ENCODE data around the gene TMEM127. TPM values are rescaled to one million over a fixed set of nuclear protein-coding genes. Genes with fewer than 3 reads are reported as not detected.

TMEM127 gene
- total RNA-seq, 1 donor from 2014 or later: 77.4 TPM

DNA sequence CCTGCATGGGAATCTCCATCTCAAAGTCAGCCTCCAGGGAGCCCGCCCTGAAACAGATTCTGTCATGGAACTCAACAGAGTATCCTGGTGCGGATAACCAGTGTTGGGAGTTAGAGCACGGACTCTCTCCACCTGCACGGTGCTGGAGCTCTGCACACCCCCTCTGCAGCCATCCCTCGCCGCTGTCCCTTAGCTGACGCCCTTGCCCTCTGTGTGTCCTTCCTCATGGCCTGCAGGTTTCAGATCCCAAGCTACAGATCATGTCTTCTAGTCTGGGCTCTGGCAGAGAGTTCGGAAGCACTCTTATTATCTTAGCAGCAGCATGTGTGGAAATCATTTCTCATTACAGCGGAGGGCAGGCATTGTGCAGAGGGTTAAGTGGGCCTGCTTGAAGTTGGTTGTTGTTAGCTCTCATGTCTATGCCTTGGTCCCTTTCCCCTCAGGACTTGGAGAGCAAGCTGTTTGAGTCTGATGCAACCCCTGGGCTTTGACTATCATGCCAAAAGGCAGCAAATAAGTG, 26.0 kb downstream of the TMEM127 start:
- H3K27me3 ChIP-seq (ENCODE audit: low read depth): no peaks in the 10 kb centered on the region
- peaks cover 7% of the 10 kb centered on the region for H3K36me3 ChIP-seq
- H3K4me3 ChIP-seq: no peak overlapping the region
- peaks cover 21% of the 10 kb centered on the region for H3K4me1 ChIP-seq
- no peaks in the 10 kb centered on the region for H3K9me3 ChIP-seq
- DNase-seq (no peak), ATAC-seq (no peak)
- no peak overlapping the region for H3K27ac ChIP-seq
- intact Hi-C loops (cut with DNase I): no loop called here
- TF ChIP-seq, protein P1, sequence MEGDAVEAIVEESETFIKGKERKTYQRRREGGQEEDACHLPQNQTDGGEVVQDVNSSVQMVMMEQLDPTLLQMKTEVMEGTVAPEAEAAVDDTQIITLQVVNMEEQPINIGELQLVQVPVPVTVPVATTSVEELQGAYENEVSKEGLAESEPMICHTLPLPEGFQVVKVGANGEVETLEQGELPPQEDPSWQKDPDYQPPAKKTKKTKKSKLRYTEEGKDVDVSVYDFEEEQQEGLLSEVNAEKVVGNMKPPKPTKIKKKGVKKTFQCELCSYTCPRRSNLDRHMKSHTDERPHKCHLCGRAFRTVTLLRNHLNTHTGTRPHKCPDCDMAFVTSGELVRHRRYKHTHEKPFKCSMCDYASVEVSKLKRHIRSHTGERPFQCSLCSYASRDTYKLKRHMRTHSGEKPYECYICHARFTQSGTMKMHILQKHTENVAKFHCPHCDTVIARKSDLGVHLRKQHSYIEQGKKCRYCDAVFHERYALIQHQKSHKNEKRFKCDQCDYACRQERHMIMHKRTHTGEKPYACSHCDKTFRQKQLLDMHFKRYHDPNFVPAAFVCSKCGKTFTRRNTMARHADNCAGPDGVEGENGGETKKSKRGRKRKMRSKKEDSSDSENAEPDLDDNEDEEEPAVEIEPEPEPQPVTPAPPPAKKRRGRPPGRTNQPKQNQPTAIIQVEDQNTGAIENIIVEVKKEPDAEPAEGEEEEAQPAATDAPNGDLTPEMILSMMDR (IDR thresholded peaks at IDR 0.05): no peak

DNA sequence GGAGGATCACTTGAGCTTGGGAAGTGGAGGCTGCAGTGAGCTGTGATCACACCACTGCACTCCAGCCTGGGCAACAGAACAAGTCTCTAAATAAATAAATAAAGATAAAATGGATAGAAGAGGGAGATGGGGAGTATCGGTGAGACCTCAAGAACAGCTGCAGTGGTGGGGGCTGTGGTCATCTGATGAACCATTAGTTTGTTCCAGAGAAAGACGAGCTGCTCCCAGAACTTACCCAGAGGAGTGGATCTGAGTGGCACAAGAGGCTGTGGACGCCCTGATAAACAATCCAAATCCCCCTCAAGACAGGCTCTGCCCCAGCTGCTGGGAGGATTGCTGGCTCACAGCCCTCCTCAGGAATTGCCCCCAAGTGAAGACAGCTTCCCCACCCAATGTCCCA, 26.7 kb downstream of the TMEM127 start:
- intact Hi-C loops (cut with DNase I): no loop called here
- Histone ChIP-seq H3K36me3 (peaks cover 7% of the 10 kb centered on the region), H3K4me1 (peaks cover 21% of the 10 kb centered on the region), H3K9me3 (no peaks in the 10 kb centered on the region), H3K27me3 (ENCODE audit: low read depth) (no peaks in the 10 kb centered on the region), H3K27ac (no peak overlapping the region), H3K4me3 (no peak overlapping the region)
- TF ChIP-seq, protein P1 (IDR thresholded peaks at IDR 0.05): no peak
- DNase-seq (no peak), ATAC-seq (no peak)

DNA sequence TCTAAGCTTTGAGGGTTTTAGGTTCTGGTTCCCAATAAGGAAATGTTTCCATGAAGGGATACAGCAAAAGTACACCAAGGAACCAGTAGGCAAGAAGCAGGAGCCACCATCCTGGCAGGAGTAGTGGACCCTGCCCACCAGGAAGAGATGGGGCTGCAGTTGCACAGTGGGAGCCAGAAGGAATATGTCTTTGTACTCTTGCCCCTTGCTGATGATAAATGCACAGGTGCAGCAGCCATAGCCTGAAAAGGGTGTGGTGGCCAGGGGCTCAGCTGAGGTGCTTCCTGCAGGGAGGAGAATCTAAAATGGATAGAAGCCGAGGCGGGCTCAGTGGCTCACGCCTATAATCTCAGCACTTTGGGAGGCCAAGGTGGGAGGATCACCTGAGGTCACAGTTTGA, 27.5 kb downstream of the TMEM127 start:
- Histone ChIP-seq H3K9me3 (no peaks in the 10 kb centered on the region), H3K27ac (no peak overlapping the region), H3K36me3 (peaks cover 7% of the 10 kb centered on the region), H3K27me3 (ENCODE audit: low read depth) (no peaks in the 10 kb centered on the region), H3K4me3 (no peak overlapping the region), H3K4me1 (peaks cover 21% of the 10 kb centered on the region)
- DNase-seq (no peak), ATAC-seq (no peak)
- intact Hi-C loops (cut with DNase I): no loop called here
- TF ChIP-seq, protein P1 (IDR thresholded peaks at IDR 0.05): no peak

DNA sequence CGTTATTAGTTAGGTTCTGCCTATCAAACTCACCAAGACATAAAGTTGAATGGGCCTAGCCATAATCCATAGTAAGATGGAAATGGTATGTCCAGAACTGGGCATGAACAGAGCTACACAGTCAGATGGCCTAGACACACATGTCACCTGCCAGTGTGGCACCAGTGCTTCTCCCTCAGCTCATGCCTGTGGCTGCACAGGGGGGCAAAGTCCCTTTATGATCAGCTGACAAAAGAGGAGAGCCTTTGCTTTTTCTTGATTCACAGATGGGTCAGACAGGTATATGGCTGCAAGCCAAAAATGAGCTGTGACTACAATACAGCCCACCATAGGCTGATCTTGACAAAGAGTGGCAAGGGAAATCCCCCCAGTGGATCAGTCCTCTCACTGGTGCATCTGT, 28.9 kb downstream of the TMEM127 start:
- Histone ChIP-seq H3K4me3 (no peak overlapping the region), H3K9me3 (no peaks in the 10 kb centered on the region), H3K27me3 (ENCODE audit: low read depth) (no peaks in the 10 kb centered on the region), H3K36me3 (peaks cover 7% of the 10 kb centered on the region), H3K27ac (no peak overlapping the region), H3K4me1 (peaks cover 10% of the 10 kb centered on the region)
- TF ChIP-seq, protein P1 (IDR thresholded peaks at IDR 0.05): no peak
- DNase-seq: no peak
- ATAC-seq: no peak
- intact Hi-C loops (cut with DNase I): no loop called here

DNA sequence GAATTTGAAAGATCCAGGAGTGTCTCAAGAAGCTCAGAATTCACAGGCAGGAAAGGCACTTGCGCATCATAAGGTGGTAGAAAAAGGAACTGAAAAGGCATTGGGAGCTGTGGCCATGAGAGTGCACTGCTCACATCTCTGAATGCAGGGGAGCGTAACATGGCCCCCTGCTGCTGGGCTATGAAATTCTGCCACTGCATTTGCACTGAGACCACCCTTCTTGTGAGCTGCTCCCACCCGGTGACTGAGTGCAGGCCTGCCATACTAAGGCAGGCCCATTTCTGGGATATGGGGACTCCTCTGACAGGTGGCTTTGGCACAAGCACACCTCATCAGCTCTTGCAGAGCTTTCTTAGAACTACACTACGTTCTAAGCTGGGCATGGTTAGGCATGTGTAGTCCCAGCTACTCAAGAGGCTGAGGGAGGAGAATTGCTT, 31.9 kb downstream of the TMEM127 start:
- ATAC-seq: peak in 1 of 2 donors; percentile 49
- no peaks in the 10 kb centered on the region for H3K36me3 ChIP-seq
- no peak for DNase-seq
- H3K27me3 ChIP-seq (ENCODE audit: low read depth): no peaks in the 10 kb centered on the region
- intact Hi-C loops (cut with DNase I): no loop called here
- no peak overlapping the region for H3K27ac ChIP-seq
- H3K9me3 ChIP-seq: no peaks in the 10 kb centered on the region
- TF ChIP-seq, protein P1 (IDR thresholded peaks at IDR 0.05): no peak
- no peak overlapping the region for H3K4me3 ChIP-seq
- H3K4me1 ChIP-seq: no peaks in the 10 kb centered on the region
